ENCODE measurements around the gene CORO2A. TPM values are rescaled to one million over a fixed set of nuclear protein-coding genes. Genes with fewer than 3 reads are reported as not detected.

The CORO2A gene
- total and polyA plus RNA-seq, 2 of the 13 experiments (the other 11 are each of a cell fraction or from before 2014, with no cell fraction given): 14.4 to 15.3 TPM

- TF ChIP-seq THAP9 (CRISPR knock-in tag; IDR thresholded peaks at IDR 0.05; ENCODE audit: borderline replicate concordance) (no peak), CHCHD3 (CRISPR knock-in tag; IDR thresholded peaks at IDR 0.05) (no peak), KDM1A (CRISPR knock-in tag; IDR thresholded peaks at IDR 0.05) (no peak), TCF7L2 (IDR thresholded peaks at IDR 0.05; ENCODE audit: low read depth, low read length) (no peak), CHD2 (IDR thresholded peaks at IDR 0.05; ENCODE audit: low read depth, low read length) (no peak), ZBTB14 (CRISPR knock-in tag; IDR thresholded peaks at IDR 0.05) (no peak), PHB2 (IDR thresholded peaks at IDR 0.05; ENCODE audit: partially characterized antibody) (no peak), NFYC (CRISPR knock-in tag; IDR thresholded peaks at IDR 0.05) (no peak), ZFAT (CRISPR knock-in tag; conservative IDR thresholded peaks at IDR 0.05) (no peak), ZFP90 (CRISPR knock-in tag; IDR thresholded peaks at IDR 0.05; ENCODE audit: borderline replicate concordance) (no peak), EHMT2 (IDR thresholded peaks at IDR 0.05; ENCODE audit: borderline replicate concordance, low read depth, low read length) (no peak), PCBP2 (optimal IDR thresholded peaks at IDR 0.05; ENCODE audit: low read depth, low read length, poor library complexity, severe bottlenecking) (no peak), HIC2 (CRISPR knock-in tag; IDR thresholded peaks at IDR 0.05; ENCODE audit: low read depth) (peak; percentile 61; the same call in 1 of the 2 replicates), CC2D1A (CRISPR knock-in tag; IDR thresholded peaks at IDR 0.05) (no peak), E2F1 (CRISPR knock-in tag; IDR thresholded peaks at IDR 0.05) (no peak), ZNF780A (CRISPR knock-in tag; IDR thresholded peaks at IDR 0.05) (no peak), JARID2 (CRISPR knock-in tag; IDR thresholded peaks at IDR 0.05; ENCODE audit: insufficient replicate concordance) (no peak)
- TF ChIP-seq, protein P1, sequence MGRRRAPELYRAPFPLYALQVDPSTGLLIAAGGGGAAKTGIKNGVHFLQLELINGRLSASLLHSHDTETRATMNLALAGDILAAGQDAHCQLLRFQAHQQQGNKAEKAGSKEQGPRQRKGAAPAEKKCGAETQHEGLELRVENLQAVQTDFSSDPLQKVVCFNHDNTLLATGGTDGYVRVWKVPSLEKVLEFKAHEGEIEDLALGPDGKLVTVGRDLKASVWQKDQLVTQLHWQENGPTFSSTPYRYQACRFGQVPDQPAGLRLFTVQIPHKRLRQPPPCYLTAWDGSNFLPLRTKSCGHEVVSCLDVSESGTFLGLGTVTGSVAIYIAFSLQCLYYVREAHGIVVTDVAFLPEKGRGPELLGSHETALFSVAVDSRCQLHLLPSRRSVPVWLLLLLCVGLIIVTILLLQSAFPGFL (CRISPR knock-in tag; IDR thresholded peaks at IDR 0.05): no peak
Observed at GRCh38 chr9:98142182-98142907, 50.1 kb downstream of the CORO2A start (continued).

All from HepG2 (cell line).